ENCODE measurements around the gene SEMA3G. TPM values are rescaled to one million over a fixed set of nuclear protein-coding genes. Genes with fewer than 3 reads are reported as not detected.

Gene SEMA3G
- 1 to 10 TPM in 4 of 5 donors, under 1 TPM in 1; 0.75 to 1.9 (median 1.4) TPM for total RNA-seq
- total RNA-seq (2013) = 1.5 TPM
- 0.11 to 5.8 (median 0.92) reads per million in 29 experiments for total RNA-seq

DNA sequence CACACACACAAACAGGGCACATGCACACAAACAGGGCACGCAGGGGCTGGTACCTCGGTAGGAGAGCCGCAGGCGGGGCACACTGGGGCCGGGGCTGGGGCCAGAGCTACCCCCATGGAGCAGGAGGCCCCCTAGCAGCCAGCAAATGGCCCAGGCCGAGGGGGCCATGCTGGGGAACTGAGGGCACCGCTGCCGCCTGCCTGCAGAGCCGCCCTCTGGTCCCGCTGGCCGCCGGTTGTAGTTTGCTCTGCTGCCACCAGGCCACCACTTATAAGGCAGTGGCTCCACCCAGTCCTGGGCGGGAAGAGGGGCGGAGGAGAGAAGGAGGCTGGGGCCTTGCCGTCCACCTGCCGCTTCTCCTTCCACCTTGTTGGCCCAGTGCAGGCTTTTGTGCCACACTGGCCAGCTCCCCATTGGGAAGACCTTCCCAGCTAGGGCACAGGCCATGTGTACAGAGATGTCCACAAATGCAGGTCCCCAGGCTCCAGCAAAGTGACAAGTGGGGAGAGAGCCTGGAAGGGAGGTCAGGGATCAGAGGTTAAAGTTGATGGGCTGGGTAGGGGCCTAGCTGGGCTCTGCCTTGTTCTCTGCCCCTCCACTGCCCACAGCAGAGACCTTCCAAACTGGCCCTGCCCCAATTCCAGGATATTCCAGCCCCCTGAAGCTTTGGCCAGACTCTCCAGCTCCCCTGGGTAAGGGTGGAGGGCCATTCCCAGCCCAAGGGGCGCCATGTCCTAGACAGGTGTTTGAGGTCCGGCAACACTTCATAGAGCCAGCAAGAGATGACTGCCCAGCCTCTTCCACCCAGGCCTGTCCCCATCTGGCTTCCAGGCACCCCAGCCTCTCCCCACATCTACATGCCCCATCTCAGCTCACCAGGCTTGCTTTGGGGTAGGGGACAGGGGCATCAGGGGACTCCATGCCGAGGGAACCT is at the start of gene SEMA3G:
Gene SEMA3G (minus strand): TSS at position 244 of the 934 bp plus-strand sequence. CDS start 76 bp downstream, at position 168.
- no peaks in the 10 kb centered on the region for H3K36me3 ChIP-seq (ENCODE audit: control insufficient read depth in 2 of 2, extremely low read depth in 1 of 2, insufficient read depth in 1 of 2, low read length in 1 of 2)
- Mint-ChIP-seq H3K9me3 (no peaks in the 10 kb centered on the region), H3K36me3 (no peaks in the 10 kb centered on the region), H3K4me1 (peaks cover 8 to 18% (median 9%) of the 10 kb centered on the region in 3 donors), H3K27me3 (no peaks in the 10 kb centered on the region), H3K4me3 (no peak within 1 kb of the TSS), H3K27ac (peak within 1 kb of the TSS in 1 of 2 donors; percentile 31)
- peak; percentile 92 to 97 (median 93) for ATAC-seq (replicated peaks in 1 of 4)
- H3K4me3 ChIP-seq (ENCODE audit: control insufficient read depth in 1 of 2, extremely low read depth in 1 of 2, low read length in 1 of 2) = peak within 1 kb of the TSS in 1 of 2 donors; percentile 2
- peaks cover 0 to 23% of the 10 kb centered on the region in 2 experiments for H3K4me1 ChIP-seq (ENCODE audit: control insufficient read depth in 1 of 2, extremely low read depth in 1 of 2, insufficient read depth in 2 of 2, low read length in 2 of 2)
- H3K27me3 ChIP-seq (replicated peaks in 1 of 2; ENCODE audit: control insufficient read depth in 2 of 2, extremely low read depth in 1 of 2, insufficient read depth in 2 of 2, low read length in 1 of 2) = peaks cover 0 to 10% of the 10 kb centered on the region in 2 experiments
- peak; percentile 42 to 81 (median 69) for DNase-seq
- ChIA-PET CTCF (interaction anchor here (0.6 to 3.8 kb wide), 8 partner anchors 17 to 235 kb away, joined by 3 to 24 read pairs (median 3); partner anchors contain the start of gene UQCC5 (in 1 of the 2)), POLR2A (no interaction called here)
- no peak within 1 kb of the TSS for H3K27ac ChIP-seq (ENCODE audit: low read length)
- WGBS (ENCODE audit: insufficient coverage) = 35% methylated on average over 13 of the region's 19 CpGs
- H3K9me3 ChIP-seq = no peaks in the 10 kb centered on the region

DNA sequence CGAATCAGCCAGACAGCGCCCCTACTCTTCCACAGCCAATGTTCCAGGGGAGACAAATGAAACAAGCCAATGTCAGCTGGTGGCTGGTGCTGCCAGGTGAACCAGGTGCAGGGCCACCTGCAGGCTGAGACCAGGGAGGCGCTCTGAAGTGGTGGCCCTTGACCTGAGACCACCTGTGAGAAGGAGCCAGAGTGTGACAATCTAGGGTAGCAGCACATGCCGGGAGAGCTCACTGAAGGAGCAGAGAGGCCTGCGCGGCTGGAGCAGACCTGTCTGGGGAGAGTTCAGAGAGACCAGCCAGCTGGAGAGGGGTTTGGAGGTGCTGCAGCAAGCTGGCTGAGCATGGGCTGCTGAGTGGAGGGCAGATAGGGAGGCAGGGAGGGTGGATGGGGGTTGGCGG is 49.5 kb upstream of the SEMA3G start:
- Mint-ChIP-seq H3K27ac (peak overlapping the region in 1 of 2 donors; percentile 28), H3K4me1 (peaks cover 2 to 9% (median 4%) of the 10 kb centered on the region in 3 donors), H3K4me3 (no peak overlapping the region), H3K36me3 (peaks cover 26% of the 10 kb centered on the region), H3K27me3 (no peaks in the 10 kb centered on the region), H3K9me3 (no peaks in the 10 kb centered on the region)
- Histone ChIP-seq H3K9me3 (no peaks in the 10 kb centered on the region), H3K36me3 (ENCODE audit: control insufficient read depth in 2 of 2, extremely low read depth in 1 of 2, insufficient read depth in 1 of 2, low read length in 1 of 2) (peaks cover 15 to 31% of the 10 kb centered on the region in 2 donors), H3K4me1 (ENCODE audit: control insufficient read depth in 1 of 2, extremely low read depth in 1 of 2, insufficient read depth in 2 of 2, low read length in 2 of 2) (peaks cover 2 to 8% of the 10 kb centered on the region in 2 experiments), H3K4me3 (ENCODE audit: control insufficient read depth in 1 of 2, extremely low read depth in 1 of 2, low read length in 1 of 2) (no peak overlapping the region), H3K27ac (ENCODE audit: low read length) (no peak overlapping the region), H3K27me3 (replicated peaks in 1 of 2; ENCODE audit: control insufficient read depth in 2 of 2, extremely low read depth in 1 of 2, insufficient read depth in 2 of 2, low read length in 1 of 2) (peaks cover 0 to 10% of the 10 kb centered on the region in 2 experiments)
- DNase-seq (no peak), ATAC-seq (replicated peaks in 1 of 4) (no peak)
- ChIA-PET POLR2A (no interaction called here), CTCF (no interaction called here)
- WGBS (ENCODE audit: insufficient coverage) = 89% methylated on average over 6 of the region's 7 CpGs

DNA sequence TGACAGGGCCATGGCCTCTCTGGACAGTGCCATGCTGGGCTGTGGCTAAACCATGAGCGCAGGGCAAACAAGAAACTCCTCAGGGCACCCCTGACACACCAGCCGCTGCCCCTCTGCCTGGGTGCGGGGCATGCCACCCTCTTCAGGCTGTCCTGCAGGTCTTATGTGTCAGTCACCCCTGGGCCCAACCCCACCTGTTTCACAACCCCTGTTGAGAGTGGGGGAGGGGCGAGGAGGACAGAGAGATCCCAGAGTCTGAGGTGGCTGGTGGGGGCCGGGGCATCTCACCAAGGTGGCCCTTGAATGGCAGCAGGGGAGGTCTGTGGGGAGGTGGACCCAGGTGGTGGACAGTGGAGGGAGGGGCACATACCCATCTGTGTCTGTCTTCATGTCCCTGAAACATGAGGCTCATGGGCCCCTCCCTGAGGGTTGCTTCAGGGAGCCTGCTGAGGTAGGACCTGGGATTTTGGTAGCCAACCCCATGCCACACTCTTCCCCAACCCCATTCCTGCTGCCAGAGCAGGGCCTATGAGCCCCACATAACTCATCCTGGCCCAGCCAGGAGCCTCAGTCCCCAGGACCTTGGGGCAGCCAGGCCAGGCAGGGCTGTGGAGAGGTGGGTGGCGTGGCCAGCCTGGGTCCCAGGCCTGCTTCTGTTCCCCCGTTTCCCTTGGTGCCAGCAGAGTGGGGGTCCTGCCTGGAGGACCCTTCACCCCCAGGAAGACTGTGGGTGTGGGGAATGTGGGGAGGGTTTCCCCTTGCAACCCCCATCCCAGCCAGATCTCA is 48.5 kb upstream of the SEMA3G start:
- Mint-ChIP-seq H3K4me3 (no peak overlapping the region), H3K36me3 (peaks cover 26% of the 10 kb centered on the region), H3K4me1 (peaks cover 2 to 9% (median 3%) of the 10 kb centered on the region in 3 donors), H3K9me3 (no peaks in the 10 kb centered on the region), H3K27me3 (no peaks in the 10 kb centered on the region), H3K27ac (no peak overlapping the region)
- H3K27ac ChIP-seq (ENCODE audit: low read length) = no peak overlapping the region
- CTCF ChIA-PET = no interaction called here
- no CpG with 5 or more reads among the region's 7 CpGs for WGBS (ENCODE audit: insufficient coverage)
- peaks cover 0 to 3% of the 10 kb centered on the region in 2 experiments for H3K27me3 ChIP-seq (replicated peaks in 1 of 2; ENCODE audit: control insufficient read depth in 2 of 2, extremely low read depth in 1 of 2, insufficient read depth in 2 of 2, low read length in 1 of 2)
- peaks cover 15 to 40% of the 10 kb centered on the region in 2 donors for H3K36me3 ChIP-seq (ENCODE audit: control insufficient read depth in 2 of 2, extremely low read depth in 1 of 2, insufficient read depth in 1 of 2, low read length in 1 of 2)
- DNase-seq (no peak), ATAC-seq (replicated peaks in 1 of 4) (no peak)
- H3K4me1 ChIP-seq (ENCODE audit: control insufficient read depth in 1 of 2, extremely low read depth in 1 of 2, insufficient read depth in 2 of 2, low read length in 2 of 2) = peaks cover 0 to 8% of the 10 kb centered on the region in 2 experiments
- H3K9me3 ChIP-seq = no peaks in the 10 kb centered on the region
- POLR2A ChIA-PET = no interaction called here
- H3K4me3 ChIP-seq (ENCODE audit: control insufficient read depth in 1 of 2, extremely low read depth in 1 of 2, low read length in 1 of 2) = no peak overlapping the region

DNA sequence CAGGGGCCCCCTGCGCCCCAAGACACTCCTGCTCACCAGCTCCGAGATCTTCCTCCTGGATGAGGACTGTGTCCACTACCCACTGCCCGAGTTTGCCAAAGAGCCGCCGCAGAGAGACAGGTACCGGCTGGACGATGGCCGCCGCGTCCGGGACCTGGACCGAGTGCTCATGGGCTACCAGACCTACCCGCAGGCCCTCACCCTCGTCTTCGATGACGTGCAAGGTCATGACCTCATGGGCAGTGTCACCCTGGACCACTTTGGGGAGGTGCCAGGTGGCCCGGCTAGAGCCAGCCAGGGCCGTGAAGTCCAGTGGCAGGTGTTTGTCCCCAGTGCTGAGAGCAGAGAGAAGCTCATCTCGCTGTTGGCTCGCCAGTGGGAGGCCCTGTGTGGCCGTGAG is 47.2 kb upstream of the SEMA3G start:
- ChIA-PET POLR2A (no interaction called here), CTCF (no interaction called here)
- H3K27ac Mint-ChIP-seq = no peak overlapping the region
- no peaks in the 10 kb centered on the region for H3K9me3 ChIP-seq
- no peak for ATAC-seq (replicated peaks in 1 of 4)
- no peak overlapping the region for H3K27ac ChIP-seq (ENCODE audit: low read length)
- DNase-seq = no peak
- peaks cover 0 to 3% of the 10 kb centered on the region in 2 experiments for H3K27me3 ChIP-seq (replicated peaks in 1 of 2; ENCODE audit: control insufficient read depth in 2 of 2, extremely low read depth in 1 of 2, insufficient read depth in 2 of 2, low read length in 1 of 2)
- no peaks in the 10 kb centered on the region for H3K27me3 Mint-ChIP-seq
- H3K4me1 Mint-ChIP-seq = peaks cover 2 to 9% (median 3%) of the 10 kb centered on the region in 3 donors
- peaks cover 19 to 53% of the 10 kb centered on the region in 2 donors for H3K36me3 ChIP-seq (ENCODE audit: control insufficient read depth in 2 of 2, extremely low read depth in 1 of 2, insufficient read depth in 1 of 2, low read length in 1 of 2)
- 98% methylated on average over 15 of the region's 21 CpGs for WGBS (ENCODE audit: insufficient coverage)
- peaks cover 33% of the 10 kb centered on the region for H3K36me3 Mint-ChIP-seq
- H3K4me1 ChIP-seq (ENCODE audit: control insufficient read depth in 1 of 2, extremely low read depth in 1 of 2, insufficient read depth in 2 of 2, low read length in 2 of 2) = peaks cover 0 to 8% of the 10 kb centered on the region in 2 experiments
- H3K4me3 Mint-ChIP-seq = no peak overlapping the region
- no peaks in the 10 kb centered on the region for H3K9me3 Mint-ChIP-seq
- no peak overlapping the region for H3K4me3 ChIP-seq (ENCODE audit: control insufficient read depth in 1 of 2, extremely low read depth in 1 of 2, low read length in 1 of 2)

- H3K27ac ChIP-seq (ENCODE audit: low read length) = no peak overlapping the region
- H3K4me3 ChIP-seq (ENCODE audit: control insufficient read depth in 1 of 2, extremely low read depth in 1 of 2, low read length in 1 of 2) = no peak overlapping the region
- CTCF ChIA-PET = interaction anchor here in 1 of 2 donors (0.6 kb wide), 1 partner anchor 47 kb away, joined by 4 read pairs; no protein-coding TSS in a partner anchor
- peaks cover 33% of the 10 kb centered on the region for H3K36me3 Mint-ChIP-seq
- no peaks in the 10 kb centered on the region for H3K27me3 Mint-ChIP-seq
- peaks cover 2 to 9% (median 3%) of the 10 kb centered on the region in 3 donors for H3K4me1 Mint-ChIP-seq
- H3K27me3 ChIP-seq (replicated peaks in 1 of 2; ENCODE audit: control insufficient read depth in 2 of 2, extremely low read depth in 1 of 2, insufficient read depth in 2 of 2, low read length in 1 of 2) = peaks cover 0 to 3% of the 10 kb centered on the region in 2 experiments
- POLR2A ChIA-PET = no interaction called here
- H3K27ac Mint-ChIP-seq = no peak overlapping the region
- no peak overlapping the region for H3K4me3 Mint-ChIP-seq
- H3K36me3 ChIP-seq (ENCODE audit: control insufficient read depth in 2 of 2, extremely low read depth in 1 of 2, insufficient read depth in 1 of 2, low read length in 1 of 2) = peaks cover 20 to 60% of the 10 kb centered on the region in 2 donors
- no peaks in the 10 kb centered on the region for H3K9me3 Mint-ChIP-seq
- ATAC-seq (replicated peaks in 1 of 4) (no peak), DNase-seq (no peak)
- H3K4me1 ChIP-seq (ENCODE audit: control insufficient read depth in 1 of 2, extremely low read depth in 1 of 2, insufficient read depth in 2 of 2, low read length in 2 of 2) = peaks cover 0 to 8% of the 10 kb centered on the region in 2 experiments
- H3K9me3 ChIP-seq = no peaks in the 10 kb centered on the region
- WGBS (ENCODE audit: insufficient coverage) = 86% methylated on average over 21 of the region's 23 CpGs
Measured at GRCh38 chr3:52490939-52491526, 46.1 kb upstream of the SEMA3G start.
